ENCODE measurements around the gene ITPKA. TPM values are rescaled to one million over a fixed set of nuclear protein-coding genes. Genes with fewer than 3 reads are reported as not detected.

Gene ITPKA
- polyA plus RNA-seq, 4 donors: 0.53 to 0.95 (median 0.63) TPM

DNA sequence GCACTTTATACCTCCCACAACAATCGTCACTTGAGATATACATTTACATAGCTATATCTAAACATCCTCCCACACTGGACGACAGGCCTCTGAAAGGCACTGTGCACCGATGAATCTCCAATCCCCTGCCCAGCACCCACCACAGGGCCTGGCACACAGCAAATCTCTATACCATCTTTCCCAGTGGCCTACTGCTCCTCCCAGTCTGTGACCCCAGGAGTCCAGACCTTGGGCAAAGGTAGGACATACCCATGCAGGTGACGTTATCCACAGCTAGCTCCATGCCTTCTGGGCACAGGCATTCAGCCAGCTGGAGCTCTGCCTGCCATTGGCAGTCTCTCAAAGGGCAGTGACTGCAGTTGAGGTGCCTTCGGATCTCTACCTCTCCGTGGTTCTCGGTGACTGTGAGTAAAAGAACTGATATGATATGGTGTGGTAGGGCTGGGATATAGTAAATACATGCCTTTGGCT lies 14.2 kb downstream of the ITPKA start:
- DNase-seq (ENCODE audit: low read depth in 4 of 4, low spot score in 3 of 4): no peak

DNA sequence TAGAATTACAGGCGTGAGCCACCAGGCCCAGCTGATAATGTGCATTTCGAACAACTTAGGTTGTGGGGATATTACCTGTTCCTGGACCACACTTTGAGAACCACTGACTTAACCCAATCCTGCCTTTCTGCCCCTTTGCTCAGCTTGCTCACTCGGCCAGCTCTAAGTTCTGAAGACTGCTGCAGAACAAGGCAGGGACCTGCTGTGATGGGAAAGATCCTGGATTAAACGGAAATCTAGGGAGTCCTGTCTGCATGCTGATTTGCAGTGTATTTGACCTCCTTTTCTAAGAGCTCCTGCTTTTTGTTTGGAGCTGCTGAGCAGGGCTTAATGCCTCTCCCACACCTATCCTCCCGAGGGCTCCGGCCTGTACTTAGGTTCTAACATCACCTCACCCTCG lies 17.1 kb downstream of the ITPKA start:
- no peak for DNase-seq (ENCODE audit: low read depth in 4 of 4, low spot score in 3 of 4)

DNA sequence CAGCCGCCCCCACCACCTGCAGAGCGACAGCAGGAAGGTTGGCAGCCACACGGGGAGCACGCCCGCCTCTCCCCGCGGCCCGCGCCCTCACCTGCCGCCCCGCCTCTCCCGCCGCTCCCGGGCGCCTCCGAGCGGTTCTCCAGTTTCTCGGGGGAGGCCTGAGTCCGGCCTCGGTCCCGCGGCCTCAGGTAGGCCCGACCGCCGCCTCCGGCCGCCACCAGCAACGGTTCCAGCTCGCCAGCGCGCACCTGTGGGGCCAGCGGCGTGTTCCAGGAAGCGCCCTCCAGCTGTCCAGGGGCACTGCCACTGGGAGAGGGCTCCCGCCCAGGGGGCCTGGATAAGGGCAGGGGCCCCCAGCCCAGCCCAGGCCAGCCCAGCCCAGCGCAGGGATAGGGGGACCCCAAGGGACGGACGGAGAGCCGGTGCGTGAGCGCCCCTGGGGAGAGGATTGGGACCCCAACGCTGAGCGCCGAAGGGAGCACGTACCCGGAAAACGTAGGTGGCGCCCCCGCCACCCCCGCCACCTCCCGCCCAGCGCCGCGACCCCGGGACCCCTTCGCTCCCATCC lies 17.7 kb downstream of the ITPKA start:
- DNase-seq (ENCODE audit: low read depth in 4 of 4, low spot score in 3 of 4): no peak

DNA sequence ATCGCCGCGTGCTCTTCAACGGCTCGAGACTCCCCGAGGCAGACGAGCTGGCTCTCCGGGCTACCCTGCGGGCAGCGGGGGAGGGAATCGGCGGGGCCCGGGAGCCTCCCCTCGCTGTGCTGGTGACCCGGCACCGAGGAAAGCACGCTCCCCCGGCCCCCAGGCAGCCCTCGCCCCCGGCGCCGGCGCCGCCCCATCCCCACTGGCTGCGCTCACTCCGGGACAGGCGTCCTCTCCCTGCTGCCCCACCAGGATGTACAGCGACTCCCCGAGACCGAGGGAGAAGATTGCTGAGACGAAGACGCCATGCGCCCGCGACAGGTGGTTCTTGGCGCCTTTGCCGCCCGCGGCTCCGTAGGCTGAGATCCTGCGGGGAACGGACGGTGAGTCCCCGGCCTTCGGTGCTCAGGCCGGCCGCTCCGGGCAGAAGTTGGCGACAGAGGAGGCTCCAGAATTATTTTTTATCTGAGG lies 18.3 kb downstream of the ITPKA start:
- DNase-seq (ENCODE audit: low read depth in 4 of 4, low spot score in 3 of 4): no peak

DNA sequence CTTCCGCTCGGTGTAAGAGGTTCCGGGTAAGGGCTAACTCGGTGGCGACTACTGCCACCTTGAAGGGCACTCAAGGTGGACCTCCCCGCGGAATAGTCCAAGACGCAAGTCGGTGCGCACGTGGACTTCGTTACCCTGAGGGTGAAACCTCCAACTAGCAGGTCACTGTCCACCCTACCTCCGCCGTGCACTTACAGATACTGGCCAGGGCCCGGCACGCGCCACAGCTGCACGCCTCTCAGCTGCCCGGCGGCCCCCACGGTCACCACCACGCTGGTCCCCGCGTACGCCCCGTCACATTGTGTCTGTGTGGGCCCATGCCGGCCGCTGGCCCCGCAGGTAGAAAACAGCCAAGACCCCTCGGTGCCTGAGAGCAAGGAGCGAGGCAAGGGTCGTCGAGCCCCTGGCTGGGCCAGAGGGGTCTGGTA lies 18.9 kb downstream of the ITPKA start:
- DNase-seq (ENCODE audit: low read depth in 4 of 4, low spot score in 3 of 4): no peak

DNA sequence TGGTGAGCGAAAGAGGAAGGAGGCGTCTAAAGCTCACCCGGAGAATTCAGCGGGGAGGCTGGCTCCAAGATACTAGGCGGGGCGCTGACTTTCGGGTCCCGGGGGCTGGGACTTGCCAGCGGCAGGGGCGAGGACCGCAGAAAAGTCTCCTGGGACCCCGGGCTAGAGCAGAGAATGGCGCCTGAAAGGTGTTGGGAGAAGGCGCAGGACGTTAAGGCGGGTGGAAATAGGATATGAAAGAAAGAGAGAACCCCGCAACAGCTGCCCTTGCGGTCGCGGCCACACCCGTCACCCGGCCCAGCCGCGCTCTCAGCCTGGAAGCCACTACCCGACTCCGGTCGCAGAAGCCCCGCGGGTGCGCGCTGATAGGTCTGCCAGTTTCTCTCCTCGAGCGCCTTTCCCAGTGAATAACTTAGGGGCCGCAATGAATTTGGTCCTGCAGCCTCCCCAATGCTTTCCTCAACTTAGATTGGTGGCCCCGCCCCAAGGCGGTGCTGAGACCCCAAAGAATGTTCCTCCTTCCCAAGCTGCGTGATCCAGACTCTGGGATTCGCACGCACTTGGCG lies 19.3 kb downstream of the ITPKA start:
- DNase-seq (ENCODE audit: low read depth in 4 of 4, low spot score in 3 of 4): no peak

DNA sequence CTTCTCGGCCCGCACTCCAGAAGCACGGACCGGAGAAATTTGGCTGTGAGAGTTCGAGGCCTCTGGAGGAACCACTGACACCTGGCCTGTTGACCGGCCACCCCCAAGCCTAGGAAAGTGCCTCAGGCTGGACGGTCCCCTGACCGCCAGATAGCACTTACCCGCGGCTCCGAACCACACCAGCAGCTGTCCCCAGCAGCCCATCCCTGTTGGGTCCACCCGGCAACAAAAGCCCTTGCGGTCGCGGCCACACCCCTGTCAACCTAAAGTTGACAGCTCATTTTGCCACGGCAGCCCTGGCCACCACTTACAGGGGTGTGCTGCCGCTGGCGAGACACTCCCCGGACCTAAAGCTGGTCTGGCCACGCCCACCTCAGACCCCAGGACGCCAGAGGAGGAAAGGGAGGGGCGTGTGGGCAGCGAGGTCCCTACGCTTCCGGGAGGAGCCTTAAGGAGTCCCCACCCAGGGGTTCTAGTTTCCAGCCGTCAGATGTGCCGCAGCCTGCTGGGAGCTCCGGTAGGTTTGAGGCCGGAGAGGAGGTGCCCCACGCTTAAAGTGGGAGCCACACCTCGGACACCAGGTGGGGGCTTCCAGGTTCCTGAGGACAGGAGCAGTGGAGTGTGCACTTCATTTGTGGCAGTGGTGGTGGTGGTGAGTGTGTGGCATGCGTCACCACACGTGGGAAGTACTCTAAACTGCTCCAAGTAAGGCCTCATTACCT lies 20.0 kb downstream of the ITPKA start, which contains the start of gene LTK:
Gene LTK (minus strand): TSS at position 322 of the 722 bp plus-strand sequence. CDS start 118 bp downstream, at position 204.
- DNase-seq (ENCODE audit: low read depth in 4 of 4, low spot score in 3 of 4): no peak

DNA sequence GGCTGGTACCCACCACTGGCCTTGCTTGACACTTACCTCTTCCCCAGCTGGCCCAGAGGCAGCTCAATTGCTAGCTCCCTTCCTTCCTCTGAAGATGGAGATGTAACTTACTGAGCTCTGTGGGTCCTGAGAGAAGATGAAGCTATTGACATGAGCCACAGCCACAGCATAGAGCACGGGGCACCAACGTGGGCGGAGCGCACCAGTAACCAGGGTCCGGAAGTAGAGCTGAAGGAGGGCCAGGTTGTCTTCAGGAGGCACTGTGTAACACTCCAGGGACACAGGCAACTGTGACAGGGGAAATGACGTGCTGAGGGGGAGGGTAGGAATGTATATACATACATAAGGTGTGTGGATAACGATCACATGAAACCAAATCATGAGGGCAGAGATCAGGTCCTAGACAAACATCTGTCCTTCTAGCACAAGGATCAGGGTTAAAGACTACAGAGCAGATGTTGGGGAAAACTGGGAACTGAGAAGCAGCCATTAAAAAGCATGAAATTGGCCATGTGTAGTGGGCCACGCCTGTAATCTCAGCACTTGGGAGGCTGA lies 24.3 kb downstream of the ITPKA start:
- DNase-seq (ENCODE audit: low read depth in 4 of 4, low spot score in 3 of 4): no peak

DNA sequence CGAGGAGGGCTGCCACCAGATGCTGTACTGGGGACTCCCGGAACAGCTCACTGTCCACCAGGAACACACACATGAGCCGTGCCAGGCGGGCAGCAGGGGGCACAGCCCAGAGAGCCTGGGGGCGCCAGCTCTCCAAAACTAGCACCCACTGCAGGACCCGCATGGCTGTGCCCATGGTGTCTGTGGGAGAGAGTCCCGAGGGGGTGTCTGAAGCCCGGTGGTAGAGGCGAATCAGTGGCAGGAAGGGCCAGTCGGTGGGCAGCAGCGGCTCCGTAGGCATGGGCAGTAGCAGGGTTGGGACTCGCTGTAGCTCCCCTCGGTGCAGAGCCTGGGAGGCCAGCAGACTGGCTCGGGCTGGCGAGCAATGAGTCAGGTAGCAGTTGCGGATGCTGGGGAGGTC lies 27.0 kb downstream of the ITPKA start:
- DNase-seq (ENCODE audit: low read depth in 4 of 4, low spot score in 3 of 4): no peak

DNA sequence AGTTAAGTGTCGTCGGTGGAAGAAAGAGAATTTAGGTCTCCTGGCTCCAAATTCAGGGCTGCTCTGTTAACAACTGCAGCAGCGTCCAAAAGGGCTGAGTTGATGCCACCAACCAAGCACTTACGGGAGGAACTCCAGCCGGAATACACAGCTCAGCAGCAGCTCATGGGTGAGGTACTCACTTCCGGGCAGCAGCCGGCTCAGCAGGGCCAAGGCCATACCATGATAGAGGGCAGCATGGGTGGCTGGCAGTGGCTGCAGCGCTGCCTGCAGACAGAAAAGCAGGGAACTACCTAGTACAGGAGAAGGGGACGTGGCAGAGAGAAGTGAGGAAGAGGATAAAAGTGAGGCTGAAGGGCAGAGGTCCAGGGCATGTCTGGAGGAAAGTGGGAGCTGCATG lies 27.9 kb downstream of the ITPKA start:
- no peak for DNase-seq (ENCODE audit: low read depth in 4 of 4, low spot score in 3 of 4)

DNA sequence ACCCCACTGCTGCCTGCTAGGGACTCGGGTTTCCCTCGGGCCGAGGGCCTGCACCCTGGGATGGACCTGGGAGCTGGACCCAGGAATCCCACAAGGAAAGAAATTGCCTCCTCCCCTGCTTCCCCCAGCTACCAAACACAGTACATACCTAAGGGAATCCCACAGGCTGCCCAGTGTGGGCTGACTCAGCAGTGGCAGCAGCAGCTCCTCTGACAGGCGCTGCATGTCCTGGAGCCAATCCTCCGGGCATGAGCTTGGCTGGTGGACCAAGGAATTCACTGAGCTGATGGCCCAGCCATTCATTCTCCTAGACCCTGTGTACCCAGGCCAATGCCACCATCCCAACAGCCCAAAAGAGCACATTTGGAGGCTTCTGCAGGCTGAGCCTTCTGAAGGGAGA lies 29.4 kb downstream of the ITPKA start:
- DNase-seq (ENCODE audit: low read depth in 4 of 4, low spot score in 3 of 4): no peak

DNA sequence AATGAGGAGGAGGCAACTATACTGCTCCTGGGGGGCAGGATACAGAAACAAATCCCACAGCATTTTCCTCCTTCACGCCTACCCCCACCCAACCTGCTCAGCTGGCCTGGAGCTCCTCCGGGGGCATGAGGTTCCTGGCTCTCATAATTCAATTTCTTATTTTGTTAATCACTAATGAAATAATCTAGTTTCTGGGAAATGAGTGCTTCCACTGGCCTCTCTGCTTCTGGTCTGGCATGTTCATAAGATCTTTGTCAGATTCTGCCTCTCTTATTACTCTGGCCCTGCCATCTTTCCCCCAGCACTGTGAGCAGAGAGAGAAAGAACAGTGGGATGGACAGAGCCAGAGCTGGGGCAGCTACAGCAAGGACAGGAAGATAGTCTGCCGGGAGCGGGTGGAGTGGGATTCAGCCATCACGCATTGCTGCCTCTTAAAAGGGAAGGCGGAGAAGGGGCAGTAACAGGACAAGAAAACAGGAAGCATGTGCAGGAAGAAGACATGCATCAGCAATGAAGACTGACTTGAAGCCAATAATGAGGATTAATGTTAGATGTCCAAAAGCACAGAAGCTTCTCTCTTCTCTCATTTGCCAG lies 36.8 kb downstream of the ITPKA start:
- DNase-seq (ENCODE audit: low read depth in 4 of 4, low spot score in 3 of 4): no peak

DNA sequence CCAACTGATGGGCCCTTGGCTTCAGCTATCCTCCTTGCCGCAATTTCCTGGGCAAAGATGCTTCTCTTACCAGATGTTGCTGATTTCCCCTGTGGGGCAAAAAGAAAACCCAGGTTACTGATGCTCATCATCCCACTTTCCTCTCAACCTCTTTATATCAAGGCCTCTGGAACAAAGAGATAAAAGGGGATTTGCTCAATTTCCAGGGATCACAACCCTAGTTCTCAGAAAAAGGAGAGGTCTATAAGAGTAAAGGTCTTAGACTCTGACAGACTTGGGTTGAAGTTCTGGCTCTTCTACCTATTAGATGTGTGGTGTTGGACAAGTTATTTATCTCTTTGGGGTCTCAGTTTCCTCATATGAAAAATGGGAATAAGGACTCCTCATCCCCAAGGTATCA lies 41.9 kb downstream of the ITPKA start:
- no peak for DNase-seq (ENCODE audit: low read depth in 4 of 4, low spot score in 3 of 4)

DNA sequence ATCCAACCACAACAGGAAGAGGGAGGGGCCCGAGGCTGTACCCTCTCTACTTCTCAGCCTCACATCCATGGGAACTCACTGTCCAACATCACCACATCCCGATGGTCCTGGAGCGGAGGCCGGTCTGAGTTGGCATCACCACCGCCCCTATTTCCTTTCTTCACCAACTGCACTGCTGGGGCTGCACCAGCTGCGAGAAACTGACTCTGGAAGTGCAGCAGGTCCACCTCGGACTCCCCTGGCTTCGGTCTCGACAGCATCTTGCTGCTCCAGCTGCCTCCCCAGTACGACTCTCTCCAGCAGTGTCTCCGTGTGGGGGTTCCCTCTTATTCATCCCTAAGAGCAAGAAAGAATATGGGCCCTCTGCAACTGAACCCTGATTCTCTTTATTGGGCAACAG lies 43.2 kb downstream of the ITPKA start:
- no peak for DNase-seq (ENCODE audit: low read depth in 4 of 4, low spot score in 3 of 4)

DNA sequence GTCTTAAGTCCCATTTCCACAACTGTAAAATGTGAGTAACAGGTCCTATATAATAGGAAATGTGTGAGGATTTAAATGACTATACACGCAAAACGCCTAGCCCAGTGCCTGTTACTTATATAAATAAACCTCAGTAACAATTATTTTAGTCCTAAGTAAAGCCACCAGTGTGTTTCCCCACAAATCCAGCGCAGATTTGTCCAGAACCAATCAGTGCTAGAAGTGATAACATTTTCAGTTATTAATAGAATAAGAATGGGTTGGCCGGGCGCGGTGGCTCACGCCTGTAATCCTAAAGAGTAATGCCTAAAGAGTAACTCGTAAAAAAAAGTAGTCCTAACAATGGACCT lies 49.8 kb downstream of the ITPKA start:
- DNase-seq (ENCODE audit: low read depth in 4 of 4, low spot score in 3 of 4): no peak

DNA sequence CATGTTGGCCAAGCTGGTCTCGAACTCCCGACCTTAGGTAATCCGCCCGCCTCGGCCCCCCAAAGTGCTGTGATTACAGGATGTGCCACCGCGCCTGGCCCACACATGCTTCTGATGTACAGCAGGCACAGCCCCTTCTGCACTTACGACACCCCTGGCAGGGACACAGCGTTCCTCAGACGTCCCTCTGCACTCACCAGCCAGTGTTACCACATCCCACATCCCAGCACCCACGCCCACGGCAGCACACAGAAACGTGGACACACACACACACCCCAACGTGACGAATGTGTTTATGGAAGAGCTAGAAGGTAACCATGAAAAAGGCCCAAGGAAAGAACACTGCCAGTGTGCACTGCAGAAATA lies 51.0 kb downstream of the ITPKA start:
- DNase-seq (ENCODE audit: low read depth in 4 of 4, low spot score in 3 of 4): no peak

DNA sequence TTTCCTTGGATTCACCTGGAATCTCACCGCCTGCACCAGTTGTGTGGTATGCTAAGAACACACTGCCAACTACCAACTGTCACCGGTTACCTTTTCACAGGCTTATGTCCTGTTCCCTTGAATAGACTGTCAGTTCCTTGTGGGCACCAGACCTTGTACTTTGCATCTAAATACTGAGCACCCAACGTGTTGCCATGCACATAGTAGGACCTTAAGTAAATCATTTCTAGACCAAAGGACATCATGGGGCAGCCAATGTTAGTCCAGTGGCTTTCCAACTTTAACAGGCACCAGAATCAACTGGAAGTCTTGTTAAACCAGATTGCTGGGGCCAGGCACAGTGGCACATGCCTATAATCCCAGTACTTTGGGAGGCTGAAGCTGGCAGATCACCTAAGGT lies 51.5 kb downstream of the ITPKA start:
- DNase-seq (ENCODE audit: low read depth in 4 of 4, low spot score in 3 of 4): no peak

DNA sequence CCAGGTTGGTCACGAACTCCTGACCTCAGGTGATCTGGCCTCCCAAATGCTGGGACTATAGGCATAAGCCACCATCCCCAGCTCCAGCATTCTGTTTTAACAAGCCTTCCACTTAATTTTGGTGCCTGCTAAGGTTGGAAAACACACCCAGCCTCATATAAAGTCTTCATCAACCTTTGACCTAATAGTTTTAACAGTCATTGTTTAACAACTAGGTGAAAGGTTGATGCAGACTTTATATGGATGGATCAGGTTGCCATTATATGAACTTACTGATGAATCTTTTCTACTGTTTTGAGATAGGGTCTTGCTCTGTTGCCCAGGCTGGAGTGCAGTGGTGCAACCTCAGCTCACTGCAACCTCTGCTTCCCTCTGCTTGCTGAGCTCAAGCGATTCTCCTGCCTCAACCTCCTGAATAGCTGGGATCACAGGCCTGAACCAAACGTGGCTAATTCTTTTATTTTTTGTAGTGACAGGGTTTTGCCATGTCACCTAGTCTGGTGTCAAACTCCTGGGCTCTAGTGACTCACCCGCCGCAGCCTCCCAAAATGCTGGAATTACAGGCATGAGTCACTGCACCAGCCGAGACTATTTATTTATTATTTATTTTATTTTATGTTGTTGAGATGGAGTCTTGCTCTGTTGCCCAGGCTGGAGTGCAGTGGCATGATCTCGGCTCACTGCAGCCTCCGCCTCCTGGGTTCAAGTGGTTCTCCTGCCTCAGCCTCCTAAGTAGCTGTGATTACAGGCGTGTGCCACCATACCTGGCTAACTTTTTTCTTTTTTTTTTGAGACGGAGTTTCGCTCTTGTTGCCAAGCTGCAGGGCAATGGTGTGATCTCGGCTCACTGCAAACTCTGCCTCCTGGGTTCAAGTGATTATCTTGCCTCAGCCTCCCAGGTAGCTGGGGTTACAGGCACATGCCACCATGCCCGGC lies 53.4 kb downstream of the ITPKA start:
- no peak for DNase-seq (ENCODE audit: low read depth in 4 of 4, low spot score in 3 of 4)

DNA sequence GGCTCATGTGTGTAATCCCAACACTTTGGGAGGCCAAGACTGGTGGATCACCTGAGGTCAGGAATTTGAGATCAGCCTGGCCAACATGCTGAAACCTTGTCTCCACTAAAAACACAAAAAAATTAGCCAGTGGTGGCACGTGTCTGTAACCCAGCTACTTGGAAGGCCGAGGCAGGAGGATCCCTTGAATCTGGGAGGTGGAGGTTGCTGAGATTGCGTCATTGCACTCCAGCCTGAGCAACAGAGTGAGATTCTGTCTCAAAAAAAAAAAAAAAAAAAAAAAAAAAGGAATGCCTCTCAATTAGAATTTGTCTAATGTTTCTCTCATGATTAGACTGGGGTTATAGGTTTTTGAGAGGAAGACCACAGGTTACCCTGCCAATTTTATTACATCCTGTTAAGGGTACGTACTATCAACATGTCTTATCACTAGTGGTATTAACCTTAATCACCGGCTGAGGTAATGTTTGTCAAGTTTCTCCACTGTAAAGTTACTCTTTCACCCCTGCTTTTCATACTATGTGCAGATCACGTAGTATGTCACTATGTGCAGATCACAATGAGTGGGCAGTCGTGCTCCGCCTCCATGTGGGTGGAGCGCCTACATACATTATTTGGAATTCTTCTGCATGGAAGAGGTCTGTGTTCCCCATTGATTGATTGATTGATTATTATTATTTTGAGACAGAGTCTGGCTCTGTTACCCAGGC lies 56.5 kb downstream of the ITPKA start:
- no peak for DNase-seq (ENCODE audit: low read depth in 4 of 4, low spot score in 3 of 4)

Data from left renal pelvis (tissue), 4 donors.